SK-N-SH (cell line): ENCODE results near the gene ST6GALNAC5. TPM values are rescaled to one million over a fixed set of nuclear protein-coding genes. Genes with fewer than 3 reads are reported as not detected.

Experiments
- CTCF ChIA-PET: fragments of 300-600, 350-600 bp; formaldehyde crosslinking; extraction: SDS; loops from one replicate; lab custom pipeline; 2021; lab: Yijun Ruan, JAX
- POLR2A ChIA-PET: fragments of 350-600 bp; sonication (Branson Sonifier 250); formaldehyde crosslinking; extraction: SDS; loops from one replicate; lab custom pipeline; 2020; ENCODE audit warnings: antibody characterized with exemption, inconsistent platforms; lab: Yijun Ruan, JAX
- DNase-seq: peaks from one replicate; pipeline ENCODE4 v3.0.0; 2012
- H2AFZ ChIP-seq: fragments of 200-600 bp; sonication (generic); 2 replicates; pipeline ENCODE4 v1.8.1; 2016; ENCODE audit warnings: antibody characterized with exemption, mild to moderate bottlenecking, low read depth
- H3F3A ChIP-seq: fragments of 200-600 bp; sonication (generic); replicated peaks from 2 replicates; pipeline ENCODE3; 2016; ENCODE audit warnings: antibody characterized with exemption, mild to moderate bottlenecking; ENCODE audit not compliant: insufficient read depth
- H3K27ac ChIP-seq, 2 experiments: fragments of 200-500 bp in 1 of 2; fragments of 200-600 bp in 1 of 2; sonication (Bioruptor generic) in 1 of 2; sonication (generic), shearing (Covaris generic) in 1 of 2; 2 replicates each; pipeline versions ENCODE4 v1.5.1 to v1.6.1; 2014 to 2016; ENCODE audit warnings: low read depth in 2 of 2, inconsistent platforms in 1 of 2, low read length in 1 of 2, mild to moderate bottlenecking in 1 of 2, mixed read lengths in 1 of 2
- H3K27me3 ChIP-seq: fragments of 200-600 bp; sonication (generic), shearing (Covaris generic); 2 replicates; pipeline ENCODE4 v1.6.1; 2016; ENCODE audit warnings: mixed run types; ENCODE audit not compliant: insufficient read depth
- H3K36me3 ChIP-seq, 2 experiments: fragments of 200-500 bp in 1 of 2; fragments of 200-600 bp in 1 of 2; sonication (Bioruptor generic) in 1 of 2; sonication (generic) in 1 of 2; replicated peaks in 1 of 2; 2 replicates each; pipeline versions ENCODE3 to v1.5.1; 2014 to 2016; ENCODE audit warnings: low read length in 1 of 2, mild to moderate bottlenecking in 1 of 2; ENCODE audit not compliant: insufficient read depth in 2 of 2, control insufficient read depth in 1 of 2
- H3K4me1 ChIP-seq, 2 experiments: fragments of 200-500 bp in 1 of 2; fragments of 200-600 bp in 1 of 2; sonication (Bioruptor generic) in 1 of 2; sonication (generic), shearing (Covaris generic) in 1 of 2; 2 replicates each; pipeline versions ENCODE4 v1.5.1 to v1.6.1; 2014 to 2016; ENCODE audit warnings: low read depth in 1 of 2, low read length in 1 of 2, mixed run types in 1 of 2; ENCODE audit not compliant: insufficient read depth in 2 of 2, control insufficient read depth in 1 of 2
- H3K4me2 ChIP-seq: fragments of 200-600 bp; sonication (generic), shearing (Covaris generic); 2 replicates; pipeline ENCODE4 v1.6.1; 2017; ENCODE audit warnings: mixed run types
- H3K4me3 ChIP-seq, 2 experiments: fragments of 200-500 bp in 1 of 2; fragments of 200-600 bp in 1 of 2; sonication (Bioruptor generic) in 1 of 2; sonication (generic), shearing (Covaris generic) in 1 of 2; 2 replicates each; pipeline versions ENCODE4 v1.5.1 to v1.8.1; 2014 to 2016; ENCODE audit warnings: low read depth in 2 of 2, inconsistent platforms in 1 of 2, low read length in 1 of 2, mild to moderate bottlenecking in 1 of 2, mixed read lengths in 1 of 2, moderate library complexity in 1 of 2
- H3K79me2 ChIP-seq: fragments of 200-600 bp; sonication (generic); 2 replicates; pipeline ENCODE4 v1.8.1; 2017; ENCODE audit warnings: mild to moderate bottlenecking; ENCODE audit not compliant: insufficient read depth
- H3K9ac ChIP-seq: fragments of 200-600 bp; sonication (generic); 2 replicates; pipeline ENCODE4 v1.6.1; 2017; ENCODE audit warnings: mixed run types
- H3K9me2 ChIP-seq: fragments of 200-600 bp; sonication (generic); 2 replicates; pipeline ENCODE4 v1.6.1; 2017; ENCODE audit warnings: mixed run types
- H3K9me3 ChIP-seq: fragments of 200-600 bp; sonication (generic); 2 replicates; pipeline ENCODE4 v1.6.1; 2017; ENCODE audit warnings: mixed run types, mild to moderate bottlenecking, moderate library complexity
- H4K20me1 ChIP-seq: fragments of 200-600 bp; sonication (generic); 2 replicates; pipeline ENCODE4 v1.6.1; 2017; ENCODE audit warnings: mild to moderate bottlenecking, mixed run types; ENCODE audit not compliant: insufficient read depth
- EP300 ChIP-seq, 2 experiments: IDR thresholded peaks; 2 replicates each; pipeline versions ENCODE4 v1.4.0 to v1.6.1; 2012; ENCODE audit warnings: borderline replicate concordance in 1 of 2, low read depth in 1 of 2, low read length in 1 of 2
- EZH2phosphoT487 ChIP-seq: fragments of 200-600 bp; sonication (generic); IDR thresholded peaks from 2 replicates; pipeline ENCODE4 v1.6.1; 2017; ENCODE audit warnings: low read depth, mixed run types, mild to moderate bottlenecking, antibody characterized with exemption, moderate library complexity, borderline replicate concordance
- FOSL2 ChIP-seq: IDR thresholded peaks from 2 replicates; pipeline ENCODE4 v1.4.0; 2012; ENCODE audit warnings: low read depth, mild to moderate bottlenecking, moderate library complexity, borderline replicate concordance
- JUND ChIP-seq: IDR thresholded peaks from 2 replicates; pipeline ENCODE4 v1.4.0; 2012
- NRF1 ChIP-seq: IDR thresholded peaks from 2 replicates; pipeline ENCODE4 v1.6.1; 2012; ENCODE audit warnings: low read depth, mild to moderate bottlenecking, low read length
- PBX3 ChIP-seq: IDR thresholded peaks from 2 replicates; pipeline ENCODE4; 2012
- RAD21 ChIP-seq: IDR thresholded peaks from 2 replicates; pipeline ENCODE4 v1.6.1; 2012; ENCODE audit warnings: mild to moderate bottlenecking, low read length
- TCF12 ChIP-seq: IDR thresholded peaks from 2 replicates; pipeline ENCODE4 v1.4.0; 2012
- YY1 ChIP-seq: IDR thresholded peaks from 2 replicates; pipeline ENCODE4 v1.4.0; 2012; ENCODE audit warnings: low read depth, mild to moderate bottlenecking
- WGBS: methylation state at CpG from one replicate; pipeline ENCODE4 v1.1.6; 2017; ENCODE audit warnings: low lambda C conversion rate; 5-methylcytosine and 5-hydroxymethylcytosine counted together
- polyA plus RNA-seq, 3 experiments: library from polyadenylated mRNA; depleted of rRNA; stranded (reverse); fragments of >200 nt; gene quantifications; 2 replicates each; pipeline ENCODE4 v1.2.3, GENCODE V29; 2012
- TF ChIP-seq, protein P1 (sequence below): fragments of 200-600 bp; sonication (generic); IDR thresholded peaks from 2 replicates; pipeline ENCODE4 v1.6.1; 2017; ENCODE audit warnings: antibody characterized with exemption, mild to moderate bottlenecking, moderate library complexity
- TF ChIP-seq, protein P2 (sequence below): IDR thresholded peaks from 2 replicates; pipeline ENCODE4 v1.4.0; 2012; ENCODE audit warnings: low read depth, borderline replicate concordance
- TF ChIP-seq, protein P3 (sequence below): IDR thresholded peaks from 2 replicates; pipeline ENCODE4 v1.6.1; 2012; ENCODE audit warnings: mild to moderate bottlenecking, low read depth, low read length, moderate library complexity

Gene ST6GALNAC5
- polyA plus RNA-seq, 1 of the 3 experiments (the other 2 are of a cell fraction): 10.6 TPM

GRCh38 chr1:76950306-76950705 is 83.0 kb downstream of the ST6GALNAC5 start:
- 61% methylated on average over 2 of the region's 2 CpGs for WGBS
- peak overlapping the region in 1 of 2 experiments; percentile 42; a peak in 1 of 4 replicates for H3K27ac ChIP-seq
- CTCF ChIA-PET: interaction anchor here (1.0 kb wide), 1 partner anchor 24 kb away, joined by 3 read pairs; no protein-coding TSS in a partner anchor

More at GRCh38 chr1:76950306-76950705, 83.0 kb downstream of the ST6GALNAC5 start:
- no peak for TF ChIP-seq EZH2phosphoT487
- TF ChIP-seq, protein P1, sequence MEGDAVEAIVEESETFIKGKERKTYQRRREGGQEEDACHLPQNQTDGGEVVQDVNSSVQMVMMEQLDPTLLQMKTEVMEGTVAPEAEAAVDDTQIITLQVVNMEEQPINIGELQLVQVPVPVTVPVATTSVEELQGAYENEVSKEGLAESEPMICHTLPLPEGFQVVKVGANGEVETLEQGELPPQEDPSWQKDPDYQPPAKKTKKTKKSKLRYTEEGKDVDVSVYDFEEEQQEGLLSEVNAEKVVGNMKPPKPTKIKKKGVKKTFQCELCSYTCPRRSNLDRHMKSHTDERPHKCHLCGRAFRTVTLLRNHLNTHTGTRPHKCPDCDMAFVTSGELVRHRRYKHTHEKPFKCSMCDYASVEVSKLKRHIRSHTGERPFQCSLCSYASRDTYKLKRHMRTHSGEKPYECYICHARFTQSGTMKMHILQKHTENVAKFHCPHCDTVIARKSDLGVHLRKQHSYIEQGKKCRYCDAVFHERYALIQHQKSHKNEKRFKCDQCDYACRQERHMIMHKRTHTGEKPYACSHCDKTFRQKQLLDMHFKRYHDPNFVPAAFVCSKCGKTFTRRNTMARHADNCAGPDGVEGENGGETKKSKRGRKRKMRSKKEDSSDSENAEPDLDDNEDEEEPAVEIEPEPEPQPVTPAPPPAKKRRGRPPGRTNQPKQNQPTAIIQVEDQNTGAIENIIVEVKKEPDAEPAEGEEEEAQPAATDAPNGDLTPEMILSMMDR: no peak
- TF ChIP-seq, protein P2, sequence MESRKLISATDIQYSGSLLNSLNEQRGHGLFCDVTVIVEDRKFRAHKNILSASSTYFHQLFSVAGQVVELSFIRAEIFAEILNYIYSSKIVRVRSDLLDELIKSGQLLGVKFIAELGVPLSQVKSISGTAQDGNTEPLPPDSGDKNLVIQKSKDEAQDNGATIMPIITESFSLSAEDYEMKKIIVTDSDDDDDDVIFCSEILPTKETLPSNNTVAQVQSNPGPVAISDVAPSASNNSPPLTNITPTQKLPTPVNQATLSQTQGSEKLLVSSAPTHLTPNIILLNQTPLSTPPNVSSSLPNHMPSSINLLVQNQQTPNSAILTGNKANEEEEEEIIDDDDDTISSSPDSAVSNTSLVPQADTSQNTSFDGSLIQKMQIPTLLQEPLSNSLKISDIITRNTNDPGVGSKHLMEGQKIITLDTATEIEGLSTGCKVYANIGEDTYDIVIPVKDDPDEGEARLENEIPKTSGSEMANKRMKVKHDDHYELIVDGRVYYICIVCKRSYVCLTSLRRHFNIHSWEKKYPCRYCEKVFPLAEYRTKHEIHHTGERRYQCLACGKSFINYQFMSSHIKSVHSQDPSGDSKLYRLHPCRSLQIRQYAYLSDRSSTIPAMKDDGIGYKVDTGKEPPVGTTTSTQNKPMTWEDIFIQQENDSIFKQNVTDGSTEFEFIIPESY: no peak
- TF ChIP-seq YY1: no peak
- peak in 1 of 2 experiments; percentile 28; a peak in 1 of 4 replicates for TF ChIP-seq EP300 (IDR thresholded peaks at IDR 0.05; ENCODE audit: borderline replicate concordance in 1 of 2, low read depth in 1 of 2, low read length in 1 of 2)
- TF ChIP-seq FOSL2: peak; percentile 30; the same call in 1 of the 2 replicates
- 0 out of 2 replicates have a peak, but pooled peaks have one; percentile 6 for TF ChIP-seq TCF12
- 0 out of 2 replicates have a peak, but pooled peaks have one; percentile 14 for TF ChIP-seq PBX3
- TF ChIP-seq JUND: peak; percentile 42; the same call in 1 of the 2 replicates
- no peak for TF ChIP-seq RAD21
- no peak for TF ChIP-seq NRF1
- TF ChIP-seq, protein P3, sequence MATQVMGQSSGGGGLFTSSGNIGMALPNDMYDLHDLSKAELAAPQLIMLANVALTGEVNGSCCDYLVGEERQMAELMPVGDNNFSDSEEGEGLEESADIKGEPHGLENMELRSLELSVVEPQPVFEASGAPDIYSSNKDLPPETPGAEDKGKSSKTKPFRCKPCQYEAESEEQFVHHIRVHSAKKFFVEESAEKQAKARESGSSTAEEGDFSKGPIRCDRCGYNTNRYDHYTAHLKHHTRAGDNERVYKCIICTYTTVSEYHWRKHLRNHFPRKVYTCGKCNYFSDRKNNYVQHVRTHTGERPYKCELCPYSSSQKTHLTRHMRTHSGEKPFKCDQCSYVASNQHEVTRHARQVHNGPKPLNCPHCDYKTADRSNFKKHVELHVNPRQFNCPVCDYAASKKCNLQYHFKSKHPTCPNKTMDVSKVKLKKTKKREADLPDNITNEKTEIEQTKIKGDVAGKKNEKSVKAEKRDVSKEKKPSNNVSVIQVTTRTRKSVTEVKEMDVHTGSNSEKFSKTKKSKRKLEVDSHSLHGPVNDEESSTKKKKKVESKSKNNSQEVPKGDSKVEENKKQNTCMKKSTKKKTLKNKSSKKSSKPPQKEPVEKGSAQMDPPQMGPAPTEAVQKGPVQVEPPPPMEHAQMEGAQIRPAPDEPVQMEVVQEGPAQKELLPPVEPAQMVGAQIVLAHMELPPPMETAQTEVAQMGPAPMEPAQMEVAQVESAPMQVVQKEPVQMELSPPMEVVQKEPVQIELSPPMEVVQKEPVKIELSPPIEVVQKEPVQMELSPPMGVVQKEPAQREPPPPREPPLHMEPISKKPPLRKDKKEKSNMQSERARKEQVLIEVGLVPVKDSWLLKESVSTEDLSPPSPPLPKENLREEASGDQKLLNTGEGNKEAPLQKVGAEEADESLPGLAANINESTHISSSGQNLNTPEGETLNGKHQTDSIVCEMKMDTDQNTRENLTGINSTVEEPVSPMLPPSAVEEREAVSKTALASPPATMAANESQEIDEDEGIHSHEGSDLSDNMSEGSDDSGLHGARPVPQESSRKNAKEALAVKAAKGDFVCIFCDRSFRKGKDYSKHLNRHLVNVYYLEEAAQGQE: no peak
- H3K4me1 ChIP-seq: no peaks in the 10 kb centered on the region
- H4K20me1 ChIP-seq: no peaks in the 10 kb centered on the region
- H3F3A ChIP-seq: no peaks in the 10 kb centered on the region
- H3K9ac ChIP-seq: no peak overlapping the region
- POLR2A ChIA-PET: no interaction called here
- H2AFZ ChIP-seq: no peak overlapping the region
- no peaks in the 10 kb centered on the region for H3K79me2 ChIP-seq
- H3K4me3 ChIP-seq: no peak overlapping the region
- no peak overlapping the region for H3K4me2 ChIP-seq
- no peaks in the 10 kb centered on the region for H3K9me2 ChIP-seq
- DNase-seq: no peak
- no peaks in the 10 kb centered on the region for H3K27me3 ChIP-seq
- H3K36me3 ChIP-seq: no peaks in the 10 kb centered on the region
- H3K9me3 ChIP-seq: no peaks in the 10 kb centered on the region
